GM10266 (cell line): ENCODE measurements around the gene PGP.

Experiments
- DNase-seq: peaks from one replicate; pipeline ENCODE4 v3.0.0; 2012; ENCODE audit errors: extremely low spot score
- TF ChIP-seq, protein P1 (sequence below): IDR thresholded peaks from 2 replicates; pipeline ENCODE4 v1.5.1; 2012; ENCODE audit warnings: mild to moderate bottlenecking, low read depth; ENCODE audit not compliant: control insufficient read depth, insufficient read depth; ENCODE audit errors: missing control alignments

Gene PGP

DNA sequence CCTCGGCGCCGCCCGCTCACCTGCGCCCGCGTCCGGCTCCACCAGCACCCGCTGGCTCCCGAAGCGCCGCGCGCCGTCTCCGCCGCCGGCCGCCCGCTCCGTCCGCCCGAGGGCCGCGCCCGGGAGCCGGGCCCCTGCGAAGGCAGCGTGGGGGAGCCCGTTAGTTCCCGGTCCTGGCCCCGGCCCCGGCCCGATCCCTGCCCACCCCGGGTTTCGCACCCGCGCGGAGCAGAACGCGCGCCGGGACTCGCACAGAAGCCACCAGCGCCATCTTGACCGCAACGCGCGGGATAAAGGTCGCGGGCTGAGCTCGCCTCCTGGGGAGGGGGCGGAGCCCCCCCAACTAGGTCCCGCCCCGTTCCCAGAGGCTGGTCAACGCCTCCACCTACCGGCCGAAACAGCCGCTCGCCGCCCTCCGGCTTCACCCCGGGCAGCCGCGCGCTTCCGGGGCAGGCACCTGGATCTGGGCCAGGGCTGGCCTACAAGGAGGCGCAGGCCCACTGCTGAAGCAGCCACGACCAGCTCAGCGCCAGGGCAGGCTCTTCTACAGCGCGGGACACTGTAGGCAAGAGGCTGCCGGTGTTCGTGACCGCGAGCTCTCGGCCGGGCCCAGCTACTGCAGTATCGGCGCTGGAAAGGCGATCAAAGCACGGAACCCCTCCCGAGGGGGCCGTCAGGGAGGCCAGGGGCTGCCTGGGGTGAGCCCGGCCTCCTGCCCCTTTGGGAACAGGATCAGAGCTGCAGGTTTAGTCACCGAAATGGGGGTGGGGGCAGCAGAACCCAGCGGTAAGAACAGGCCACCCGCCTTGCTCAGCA, 36.9 kb upstream of the PGP start, which contains the start of gene ECI1:
ECI1 (minus strand) TSS at position 292 of the 816 bp plus-strand sequence; CDS start at position 271, 21 bp downstream.
- peak; percentile 100 for DNase-seq
- TF ChIP-seq, protein P1, sequence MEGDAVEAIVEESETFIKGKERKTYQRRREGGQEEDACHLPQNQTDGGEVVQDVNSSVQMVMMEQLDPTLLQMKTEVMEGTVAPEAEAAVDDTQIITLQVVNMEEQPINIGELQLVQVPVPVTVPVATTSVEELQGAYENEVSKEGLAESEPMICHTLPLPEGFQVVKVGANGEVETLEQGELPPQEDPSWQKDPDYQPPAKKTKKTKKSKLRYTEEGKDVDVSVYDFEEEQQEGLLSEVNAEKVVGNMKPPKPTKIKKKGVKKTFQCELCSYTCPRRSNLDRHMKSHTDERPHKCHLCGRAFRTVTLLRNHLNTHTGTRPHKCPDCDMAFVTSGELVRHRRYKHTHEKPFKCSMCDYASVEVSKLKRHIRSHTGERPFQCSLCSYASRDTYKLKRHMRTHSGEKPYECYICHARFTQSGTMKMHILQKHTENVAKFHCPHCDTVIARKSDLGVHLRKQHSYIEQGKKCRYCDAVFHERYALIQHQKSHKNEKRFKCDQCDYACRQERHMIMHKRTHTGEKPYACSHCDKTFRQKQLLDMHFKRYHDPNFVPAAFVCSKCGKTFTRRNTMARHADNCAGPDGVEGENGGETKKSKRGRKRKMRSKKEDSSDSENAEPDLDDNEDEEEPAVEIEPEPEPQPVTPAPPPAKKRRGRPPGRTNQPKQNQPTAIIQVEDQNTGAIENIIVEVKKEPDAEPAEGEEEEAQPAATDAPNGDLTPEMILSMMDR: peak; percentile 72

DNA sequence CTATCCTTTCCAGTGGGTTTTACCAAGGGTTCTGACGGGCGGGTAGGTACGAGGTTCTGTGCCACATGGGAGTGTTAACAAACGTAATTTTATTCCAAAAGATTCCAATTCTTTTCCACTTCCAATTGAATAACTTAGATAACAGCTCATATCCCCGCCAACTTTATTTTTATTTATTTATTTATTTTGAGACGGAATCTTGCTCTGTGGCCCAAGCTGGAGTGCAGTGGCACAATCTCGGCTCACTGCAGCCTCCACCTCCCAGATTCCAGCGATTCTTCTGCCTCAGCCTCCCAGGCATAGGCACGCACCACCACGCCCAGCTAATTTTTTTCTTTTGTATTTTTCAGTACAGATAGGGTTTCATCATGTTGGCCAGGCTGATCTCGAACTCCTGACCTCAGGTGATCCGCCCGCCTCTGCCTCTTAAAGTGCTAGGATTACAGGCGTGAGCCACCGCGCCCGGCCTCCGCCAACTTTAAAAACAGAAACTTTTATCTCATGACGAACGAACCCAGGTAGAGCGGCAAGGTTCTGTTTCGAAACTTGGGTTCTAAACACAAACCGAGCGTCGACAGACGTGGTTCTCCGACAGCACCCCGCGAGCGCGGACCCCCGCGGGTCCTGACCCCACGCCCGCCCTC, 36.1 kb upstream of the PGP start:
- TF ChIP-seq, protein P1: no peak
- no peak for DNase-seq

DNA sequence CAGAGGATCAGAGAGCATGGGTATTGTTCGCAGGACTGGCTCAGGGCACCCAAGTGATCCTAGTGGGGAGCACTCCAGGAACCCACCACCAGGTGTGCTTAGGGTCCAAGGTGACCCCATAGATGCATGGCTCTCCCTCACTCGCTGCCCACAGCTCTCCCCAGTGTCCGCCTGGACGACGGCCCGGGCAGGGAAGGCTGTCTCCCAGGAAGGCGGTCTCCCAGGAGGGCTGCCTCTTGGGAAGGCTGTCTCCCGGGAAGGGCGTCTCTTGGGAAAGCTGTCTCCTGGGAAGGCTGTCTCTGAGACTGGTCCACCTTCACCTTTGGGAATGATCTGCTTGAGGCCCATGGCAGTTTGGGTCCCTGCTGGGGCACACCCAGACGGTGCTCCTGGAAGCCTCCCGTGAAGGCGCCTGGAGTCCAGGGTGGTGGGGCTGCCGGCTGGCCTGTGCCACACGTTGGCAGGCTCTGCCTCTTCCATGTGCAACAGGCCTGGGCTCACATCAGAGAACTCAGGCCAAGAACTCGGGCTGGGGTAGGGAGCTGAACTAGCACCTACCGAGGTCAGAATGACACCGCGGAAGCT, 31.8 kb upstream of the PGP start:
- DNase-seq: no peak
- TF ChIP-seq, protein P1: no peak

DNA sequence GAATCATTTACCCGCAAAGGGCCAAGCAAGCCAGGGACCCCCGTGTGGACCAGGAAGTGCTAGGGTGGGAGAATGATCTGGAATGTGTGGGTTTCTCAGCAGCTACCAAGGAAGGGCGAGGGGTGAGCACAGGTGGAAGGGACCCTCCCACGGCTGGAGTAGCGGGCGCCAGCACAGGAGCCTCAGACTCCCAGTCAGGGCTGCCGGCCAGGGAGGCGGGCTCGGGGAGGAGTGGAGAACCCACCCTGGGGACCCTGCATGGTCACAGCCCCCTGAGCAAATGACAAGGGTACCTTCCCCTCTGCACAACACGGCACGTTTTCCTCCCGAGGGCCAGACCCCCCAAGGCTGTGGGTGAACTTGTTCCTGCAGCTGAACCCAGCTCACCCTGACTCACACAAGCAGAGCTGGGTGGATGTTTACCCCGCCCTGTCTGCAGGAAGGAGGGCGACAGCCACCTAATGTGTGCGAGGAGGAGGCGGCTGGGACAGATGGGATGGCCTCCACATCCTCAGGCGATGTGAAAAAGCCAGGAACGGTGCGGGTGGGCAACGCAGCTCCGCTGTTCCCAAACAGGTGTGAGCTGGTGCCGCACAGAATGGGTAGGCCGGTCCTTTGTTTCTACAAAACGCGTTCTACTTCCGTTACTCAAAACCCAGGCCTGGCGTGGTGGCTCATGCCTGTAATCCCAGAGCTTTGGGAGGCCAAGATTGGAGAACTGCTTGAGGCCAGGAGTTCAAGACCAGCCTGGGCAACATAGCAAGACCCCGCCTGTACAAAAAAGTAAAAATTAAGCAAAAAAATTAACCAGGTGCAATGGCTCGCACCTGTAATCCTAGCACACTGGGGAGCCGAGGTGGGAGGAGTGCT, 30.5 kb upstream of the PGP start:
- TF ChIP-seq, protein P1: no peak
- DNase-seq: no peak

DNA sequence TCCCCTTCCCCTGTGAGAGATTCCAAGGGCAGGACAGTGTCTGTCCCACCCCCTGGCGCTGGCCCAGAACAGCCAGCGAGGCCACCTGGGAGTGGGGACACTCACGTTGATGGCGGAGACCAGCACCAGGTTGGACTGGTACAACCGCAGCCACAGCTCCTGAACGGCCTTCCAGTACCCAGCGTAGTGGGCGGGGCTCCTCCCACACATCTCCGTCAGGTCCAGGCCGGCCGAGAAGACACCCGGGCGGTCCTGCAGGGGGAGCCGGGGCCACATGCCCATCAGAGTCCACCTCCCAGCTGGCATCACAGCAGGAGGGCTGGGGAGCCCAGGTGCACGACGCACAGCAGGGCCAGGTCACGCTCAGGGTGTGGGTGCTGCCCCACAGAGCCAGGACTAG, 29.7 kb upstream of the PGP start:
- DNase-seq: no peak
- TF ChIP-seq, protein P1: no peak

DNA sequence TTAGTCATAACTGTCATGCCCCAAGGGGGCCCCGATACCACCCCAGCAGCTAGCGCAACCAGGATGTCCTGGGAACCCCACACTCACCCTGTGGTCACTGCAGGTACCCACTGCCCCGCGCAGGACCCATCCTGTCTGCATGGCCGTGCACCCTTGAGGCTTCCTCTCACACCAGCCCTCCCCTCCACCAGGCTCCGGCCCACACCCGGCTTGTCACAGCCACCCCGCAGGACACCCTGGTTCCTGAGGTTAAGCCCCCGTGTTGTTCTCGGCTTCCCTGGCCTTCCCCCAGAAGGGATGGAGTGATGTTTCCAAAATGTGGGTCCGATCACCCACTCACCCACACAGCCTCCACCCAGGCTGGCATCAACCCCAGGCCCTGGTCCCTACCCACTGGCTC, 29.1 kb upstream of the PGP start:
- DNase-seq: no peak
- TF ChIP-seq, protein P1: no peak
